ENCODE measurements around the gene PLD6. TPM values are rescaled to one million over a fixed set of nuclear protein-coding genes. Genes with fewer than 3 reads are reported as not detected.

PLD6 gene
- total RNA-seq, 1 experiment from 2014 or later = 8.0 TPM

GRCh38 chr17:17239832-17240231 is 33.7 kb upstream of the PLD6 start:
- Histone ChIP-seq H3K36me3 (ENCODE audit: control insufficient read depth, insufficient read depth, low read length) (no peaks in the 10 kb centered on the region), H3K4me1 (peaks cover 16% of the 10 kb centered on the region; the same call in 1 of the 2 replicates), H3K9me3 (no peaks in the 10 kb centered on the region), H3K27me3 (replicated peaks; ENCODE audit: control insufficient read depth, insufficient read depth, low read length) (no peaks in the 10 kb centered on the region), H3K4me3 (ENCODE audit: low read depth, low read length) (no peak overlapping the region)
- no peak for DNase-seq
- Mint-ChIP-seq H3K4me3 (ENCODE audit: unreplicated experiment) (no peak overlapping the region), H3K4me1 (ENCODE audit: low read depth, unreplicated experiment) (peaks cover 14% of the 10 kb centered on the region), H3K27me3 (ENCODE audit: insufficient read depth, unreplicated experiment) (no peaks in the 10 kb centered on the region), H3K9me3 (ENCODE audit: unreplicated experiment) (no peaks in the 10 kb centered on the region), H3K36me3 (ENCODE audit: insufficient read depth, unreplicated experiment) (peaks cover 22% of the 10 kb centered on the region), H3K27ac (ENCODE audit: unreplicated experiment) (no peak overlapping the region)
- intact Hi-C loops (cut with micrococcal nuclease; ENCODE audit: unreplicated experiment) = loop anchor here (10.0 kb wide), 1 partner anchor 75 kb away; no protein-coding TSS in a partner anchor
- ChIA-PET CTCF (interaction anchor here (0.6 kb wide), 2 partner anchors 175 to 211 kb away, joined by 3 to 10 read pairs; no protein-coding TSS in a partner anchor), POLR2A (no interaction called here)
- TF ChIP-seq CTCF (IDR thresholded peaks at IDR 0.05; ENCODE audit: insufficient read depth in 1 of 2, low read depth in 1 of 2, low read length in 1 of 2, severe bottlenecking in 1 of 2, unreplicated experiment in 1 of 2) = no peak
- BruUV-seq (replicated peaks) = no TSS peak

- ChIA-PET CTCF (interaction anchor here (0.6 kb wide), 1 partner anchor 115 kb away, joined by 4 read pairs; no protein-coding TSS in a partner anchor), POLR2A (interaction anchor here (1.3 kb wide), 1 partner anchor 44 kb away, joined by 9 read pairs; the partner anchor contains the start of gene COPS3)
- Histone ChIP-seq H3K27me3 (replicated peaks; ENCODE audit: control insufficient read depth, insufficient read depth, low read length) (no peaks in the 10 kb centered on the region), H3K4me3 (ENCODE audit: low read depth, low read length) (peak within 1 kb of the TSS; percentile 85), H3K4me1 (peaks cover 25% of the 10 kb centered on the region), H3K9me3 (no peaks in the 10 kb centered on the region), H3K36me3 (ENCODE audit: control insufficient read depth, insufficient read depth, low read length) (no peaks in the 10 kb centered on the region)
- peaks cover 19% of the 10 kb centered on the region for H3K4me1 Mint-ChIP-seq (ENCODE audit: low read depth, unreplicated experiment)
- H3K36me3 Mint-ChIP-seq (ENCODE audit: insufficient read depth, unreplicated experiment) = peaks cover 36% of the 10 kb centered on the region
- BruUV-seq (replicated peaks) = no TSS peak
- intact Hi-C loops (cut with micrococcal nuclease; ENCODE audit: unreplicated experiment) = loop anchor here (1.0 to 10.0 kb wide), 3 partner anchors 31 to 78 kb away; partner anchors contain the start of genes COPS3 and PLD6
- no peaks in the 10 kb centered on the region for H3K9me3 Mint-ChIP-seq (ENCODE audit: unreplicated experiment)
- peak within 1 kb of the TSS; percentile 100 for H3K27ac Mint-ChIP-seq (ENCODE audit: unreplicated experiment)
- TF ChIP-seq CTCF (IDR thresholded peaks at IDR 0.05; ENCODE audit: insufficient read depth in 1 of 2, low read depth in 1 of 2, low read length in 1 of 2, severe bottlenecking in 1 of 2, unreplicated experiment in 1 of 2) = no peak
- H3K27me3 Mint-ChIP-seq (ENCODE audit: insufficient read depth, unreplicated experiment) = no peaks in the 10 kb centered on the region
- H3K4me3 Mint-ChIP-seq (ENCODE audit: unreplicated experiment) = peak within 1 kb of the TSS; percentile 88
- DNase-seq = peak; percentile 85 to 89
These were observed 31.1 kb upstream of the PLD6 start, which contains the start of gene FLCN for GRCh38 chr17:17237026-17237799. Gene FLCN, minus strand, starts transcription at chr17:17237168. Its CDS starts 9,031 bp downstream, at chr17:17228137.

- Mint-ChIP-seq H3K27ac (ENCODE audit: unreplicated experiment) (peak overlapping the region; percentile 100), H3K4me3 (ENCODE audit: unreplicated experiment) (peak overlapping the region; percentile 88), H3K27me3 (ENCODE audit: insufficient read depth, unreplicated experiment) (no peaks in the 10 kb centered on the region), H3K9me3 (ENCODE audit: unreplicated experiment) (no peaks in the 10 kb centered on the region), H3K4me1 (ENCODE audit: low read depth, unreplicated experiment) (peaks cover 27% of the 10 kb centered on the region), H3K36me3 (ENCODE audit: insufficient read depth, unreplicated experiment) (peaks cover 43% of the 10 kb centered on the region)
- BruUV-seq (replicated peaks) = TSS peak; percentile 77
- TF ChIP-seq CTCF (IDR thresholded peaks at IDR 0.05; ENCODE audit: insufficient read depth in 1 of 2, low read depth in 1 of 2, low read length in 1 of 2, severe bottlenecking in 1 of 2, unreplicated experiment in 1 of 2) = no peak
- POLR2A ChIA-PET = interaction anchor here (0.6 to 1.3 kb wide), 2 partner anchors 44 to 947 kb away, joined by 8 to 9 read pairs; partner anchors contain the start of gene COPS3
- Histone ChIP-seq H3K4me3 (ENCODE audit: low read depth, low read length) (peak overlapping the region; percentile 85), H3K9me3 (no peaks in the 10 kb centered on the region), H3K36me3 (ENCODE audit: control insufficient read depth, insufficient read depth, low read length) (no peaks in the 10 kb centered on the region; the same call in 1 of the 2 replicates), H3K27me3 (replicated peaks; ENCODE audit: control insufficient read depth, insufficient read depth, low read length) (no peaks in the 10 kb centered on the region), H3K4me1 (peaks cover 32% of the 10 kb centered on the region)
- DNase-seq = no peak
- intact Hi-C loops (cut with micrococcal nuclease; ENCODE audit: unreplicated experiment) = loop anchor here (1.0 to 10.0 kb wide), 3 partner anchors 30 to 78 kb away; partner anchors contain the start of genes COPS3 and PLD6
- CTCF ChIA-PET = interaction anchor here (0.6 kb wide), 1 partner anchor 115 kb away, joined by 4 read pairs; no protein-coding TSS in a partner anchor
These were observed 30.3 kb upstream of the PLD6 start for GRCh38 chr17:17236295-17237025.

Measured in Caco-2 (cell line).